ENCODE results near the gene PFN4.

PFN4 gene

GRCh38 chr2:24082787-24083566 is 40.2 kb downstream of the PFN4 start:
- peak overlapping the region; percentile 65 for H3K4me3 ChIP-seq (ENCODE audit: low read depth, low read length)
- DNase-seq (ENCODE audit: low read depth) = no peak
- no peak for TF ChIP-seq CTCF (IDR thresholded peaks at IDR 0.05; ENCODE audit: low read depth, low read length, missing control alignments)

DNA sequence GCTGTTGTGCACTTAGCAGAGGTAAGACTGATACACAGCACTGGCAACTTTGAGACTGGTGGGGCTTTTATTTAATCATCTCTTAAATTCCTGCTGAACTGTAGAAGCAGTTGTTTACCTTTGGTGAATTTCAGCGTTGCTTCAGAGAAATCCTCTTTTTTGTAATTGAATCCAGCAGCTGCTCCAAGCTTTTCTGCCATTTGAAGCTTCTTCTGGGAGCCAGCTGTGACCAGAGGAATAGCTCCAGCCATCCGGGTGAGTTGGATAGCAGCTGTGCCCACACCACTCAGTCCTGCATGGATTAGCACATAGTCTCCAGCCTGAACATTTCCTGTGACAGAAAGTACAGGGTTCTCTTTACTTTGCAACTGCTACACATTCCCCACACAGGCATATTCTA is 42.4 kb downstream of the PFN4 start:
- TF ChIP-seq CTCF (IDR thresholded peaks at IDR 0.05; ENCODE audit: low read depth, low read length, missing control alignments) = no peak
- H3K4me3 ChIP-seq (ENCODE audit: low read depth, low read length) = no peak overlapping the region
- no peak for DNase-seq (ENCODE audit: low read depth)

DNA sequence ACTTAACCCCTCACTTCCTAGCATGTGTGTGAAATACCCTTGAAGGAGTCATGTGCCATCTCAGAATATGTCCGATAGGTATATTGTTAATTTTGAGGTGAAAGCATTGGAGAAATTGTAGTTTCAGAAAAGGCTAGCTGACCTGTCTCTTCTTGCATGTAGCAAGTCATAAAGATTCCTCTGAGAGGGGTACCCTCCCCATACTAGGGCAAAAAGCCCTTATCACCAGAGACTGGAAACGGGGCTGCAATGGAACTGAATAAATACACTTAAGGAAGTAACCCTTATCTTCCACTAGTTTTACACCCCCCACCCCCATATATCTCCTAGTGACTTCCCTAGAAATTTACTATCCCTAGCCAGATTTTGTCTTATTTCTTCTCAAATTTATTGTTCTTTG is 45.3 kb downstream of the PFN4 start:
- peak overlapping the region; percentile 81 for H3K4me3 ChIP-seq (ENCODE audit: low read depth, low read length)
- TF ChIP-seq CTCF (IDR thresholded peaks at IDR 0.05; ENCODE audit: low read depth, low read length, missing control alignments) = no peak
- no peak for DNase-seq (ENCODE audit: low read depth)

DNA sequence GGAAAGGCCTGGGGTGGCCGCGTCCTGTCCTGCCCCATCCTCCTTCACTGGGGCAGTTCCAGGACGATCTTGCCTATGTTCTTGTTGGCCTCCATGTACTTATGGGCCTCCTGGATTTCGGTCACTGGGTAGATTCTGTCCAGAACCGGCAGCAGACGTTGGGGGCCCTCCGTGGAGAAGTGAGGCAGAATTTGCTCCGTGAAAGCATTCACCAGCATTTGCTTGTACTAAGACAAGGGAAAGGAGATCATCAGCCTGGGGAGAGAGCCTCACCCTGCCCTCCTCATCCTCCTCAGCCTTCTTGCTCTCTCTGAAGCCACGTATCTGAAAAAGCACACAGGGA is 45.6 kb downstream of the PFN4 start:
- DNase-seq (ENCODE audit: low read depth) = no peak
- H3K4me3 ChIP-seq (ENCODE audit: low read depth, low read length) = peak overlapping the region; percentile 81
- TF ChIP-seq CTCF (IDR thresholded peaks at IDR 0.05; ENCODE audit: low read depth, low read length, missing control alignments) = no peak

GRCh38 chr2:24076849-24077534 is 46.1 kb downstream of the PFN4 start:
- TF ChIP-seq CTCF (IDR thresholded peaks at IDR 0.05; ENCODE audit: low read depth, low read length, missing control alignments) = no peak
- H3K4me3 ChIP-seq (ENCODE audit: low read depth, low read length) = peak overlapping the region; percentile 81
- DNase-seq (ENCODE audit: low read depth) = no peak

DNA sequence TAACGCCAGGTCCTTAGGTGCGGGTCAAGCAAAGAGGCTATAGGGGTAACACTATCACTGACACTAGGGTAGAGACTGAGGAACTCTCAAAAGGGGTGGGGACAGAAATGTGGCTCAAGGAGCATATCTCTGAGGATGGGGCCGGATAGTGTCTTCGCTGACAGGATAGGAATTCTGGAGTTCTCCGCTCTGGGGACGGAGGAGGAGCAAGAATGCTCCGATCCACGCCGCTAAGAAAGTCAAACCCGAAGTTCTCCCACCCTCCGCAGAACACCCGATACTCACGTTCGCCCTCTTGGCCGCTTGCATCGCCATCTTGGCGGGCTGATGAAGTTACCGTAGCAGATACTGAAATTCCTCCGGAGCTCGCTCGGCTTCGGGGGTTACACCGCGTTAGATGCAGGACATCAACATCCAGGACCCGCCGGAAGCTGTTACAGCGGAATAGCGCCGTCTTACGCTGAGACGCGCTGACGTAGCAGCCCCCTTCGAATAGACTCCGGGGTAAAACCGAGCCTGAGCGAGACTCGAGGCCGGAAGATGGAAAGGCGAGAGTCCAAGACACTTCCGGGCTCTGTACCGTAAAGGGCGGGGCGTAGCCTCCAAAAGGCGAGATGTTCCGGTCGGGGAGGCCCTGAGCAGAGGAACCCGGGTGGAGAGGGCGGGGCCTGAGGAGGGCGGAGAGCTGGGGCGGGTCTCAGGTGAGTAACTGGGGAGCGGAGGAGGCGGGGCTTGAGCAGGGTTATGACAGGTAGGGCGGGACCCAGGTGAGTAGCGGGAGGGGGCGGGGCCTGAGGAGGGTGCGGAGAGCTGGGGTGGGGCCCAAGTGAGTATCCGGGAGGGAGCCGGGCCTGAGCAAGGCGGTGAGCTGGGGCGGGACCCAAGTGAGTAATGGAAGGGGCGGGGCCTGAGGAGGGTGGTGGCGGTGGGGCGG is 47.0 kb downstream of the PFN4 start, which contains the start of gene SF3B6:
SF3B6 (minus strand) TSS at position 412 of the 934 bp plus-strand sequence; CDS start at position 315, 97 bp downstream.
- peak within 1 kb of the TSS; percentile 81 for H3K4me3 ChIP-seq (ENCODE audit: low read depth, low read length)
- no peak for TF ChIP-seq CTCF (IDR thresholded peaks at IDR 0.05; ENCODE audit: low read depth, low read length, missing control alignments)
- peak; percentile 99 for DNase-seq (ENCODE audit: low read depth)
